GM21529 (cell line): ENCODE data around the gene KPNA4.
"Not testable (repeated sequence)": the region's sequence is repeated elsewhere in the genome, so short reads cannot be mapped to it uniquely, and the experiment has no call there.

Source experiments
- ATAC-seq: cut with Tn5 transposase; IDR thresholded peaks from one replicate; pipeline ENCODE4 v1.9.1; 2021; ENCODE audit not compliant: unreplicated experiment

The KPNA4 gene, protein sequence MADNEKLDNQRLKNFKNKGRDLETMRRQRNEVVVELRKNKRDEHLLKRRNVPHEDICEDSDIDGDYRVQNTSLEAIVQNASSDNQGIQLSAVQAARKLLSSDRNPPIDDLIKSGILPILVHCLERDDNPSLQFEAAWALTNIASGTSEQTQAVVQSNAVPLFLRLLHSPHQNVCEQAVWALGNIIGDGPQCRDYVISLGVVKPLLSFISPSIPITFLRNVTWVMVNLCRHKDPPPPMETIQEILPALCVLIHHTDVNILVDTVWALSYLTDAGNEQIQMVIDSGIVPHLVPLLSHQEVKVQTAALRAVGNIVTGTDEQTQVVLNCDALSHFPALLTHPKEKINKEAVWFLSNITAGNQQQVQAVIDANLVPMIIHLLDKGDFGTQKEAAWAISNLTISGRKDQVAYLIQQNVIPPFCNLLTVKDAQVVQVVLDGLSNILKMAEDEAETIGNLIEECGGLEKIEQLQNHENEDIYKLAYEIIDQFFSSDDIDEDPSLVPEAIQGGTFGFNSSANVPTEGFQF

DNA sequence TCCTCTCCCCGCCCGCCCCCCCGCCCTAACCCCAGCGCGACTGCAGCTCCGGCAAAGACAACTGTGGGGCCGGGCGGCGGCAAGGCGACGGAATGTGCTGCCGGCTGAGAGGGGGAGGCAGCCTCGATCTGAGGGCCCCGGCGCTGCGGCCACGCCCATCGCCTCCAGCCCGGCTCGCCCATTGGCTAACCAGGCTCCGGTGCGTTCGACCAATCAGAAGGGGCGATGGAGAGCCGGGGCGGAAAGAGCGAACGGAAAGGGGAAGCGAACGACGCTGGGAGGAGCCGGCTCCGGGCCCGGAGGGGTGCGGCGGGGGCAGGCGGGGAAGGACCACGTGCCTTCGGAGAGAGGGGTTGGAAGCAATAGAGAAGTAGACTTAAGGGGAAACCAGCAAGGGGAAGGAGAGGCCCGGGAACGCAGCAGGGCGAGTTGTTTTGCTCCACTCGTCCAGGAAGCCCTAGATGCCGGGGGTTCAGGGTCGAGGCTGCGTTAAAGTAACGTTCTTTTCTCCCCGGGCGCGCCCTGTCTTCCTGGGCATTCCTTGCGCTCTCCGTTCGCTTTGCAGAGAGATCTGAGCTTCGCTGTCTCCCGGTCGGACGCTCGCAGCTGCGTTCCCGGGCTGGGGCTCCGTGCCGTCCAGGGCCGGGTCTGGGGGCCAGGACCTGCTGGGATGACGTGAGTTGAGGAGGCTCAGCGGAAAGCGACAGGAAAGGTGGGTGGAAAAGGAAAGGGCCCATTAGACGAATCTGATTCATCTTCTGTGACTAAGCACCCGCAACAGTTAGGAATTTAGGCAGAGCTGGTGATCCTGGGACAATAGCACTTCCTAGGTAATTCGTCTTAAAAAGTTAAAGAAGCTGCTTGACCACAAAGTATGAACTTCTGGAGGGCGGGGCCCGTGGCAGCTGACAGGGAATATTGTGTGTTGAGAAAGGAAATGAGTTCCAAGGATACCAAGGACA, at the start of gene KPNA4:
TSS of gene KPNA4 (minus strand) at position 130 of the 962 bp plus-strand sequence. CDS start 289 bp downstream, outside the sequence.
- ATAC-seq = peak; percentile 89

DNA sequence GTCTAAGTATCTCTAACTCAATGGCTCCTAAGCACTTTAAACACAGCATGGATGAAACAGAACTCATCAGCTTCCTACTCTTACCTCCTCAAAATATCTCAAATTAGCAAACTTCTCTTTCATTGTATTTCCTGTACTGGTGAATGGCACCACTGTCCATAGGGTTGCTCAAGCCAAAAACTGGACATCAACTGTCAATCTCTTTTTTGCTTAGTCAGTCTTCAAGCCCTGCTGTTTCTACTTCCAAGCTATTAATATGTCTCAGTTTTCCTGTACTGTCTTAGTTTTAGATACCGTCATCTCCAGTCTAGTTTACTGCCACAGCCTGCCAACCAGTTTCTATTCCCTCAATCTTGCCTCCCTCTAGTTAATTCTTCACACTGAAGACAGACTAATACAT, 48.3 kb upstream of the KPNA4 start:
- ATAC-seq = no peak

DNA sequence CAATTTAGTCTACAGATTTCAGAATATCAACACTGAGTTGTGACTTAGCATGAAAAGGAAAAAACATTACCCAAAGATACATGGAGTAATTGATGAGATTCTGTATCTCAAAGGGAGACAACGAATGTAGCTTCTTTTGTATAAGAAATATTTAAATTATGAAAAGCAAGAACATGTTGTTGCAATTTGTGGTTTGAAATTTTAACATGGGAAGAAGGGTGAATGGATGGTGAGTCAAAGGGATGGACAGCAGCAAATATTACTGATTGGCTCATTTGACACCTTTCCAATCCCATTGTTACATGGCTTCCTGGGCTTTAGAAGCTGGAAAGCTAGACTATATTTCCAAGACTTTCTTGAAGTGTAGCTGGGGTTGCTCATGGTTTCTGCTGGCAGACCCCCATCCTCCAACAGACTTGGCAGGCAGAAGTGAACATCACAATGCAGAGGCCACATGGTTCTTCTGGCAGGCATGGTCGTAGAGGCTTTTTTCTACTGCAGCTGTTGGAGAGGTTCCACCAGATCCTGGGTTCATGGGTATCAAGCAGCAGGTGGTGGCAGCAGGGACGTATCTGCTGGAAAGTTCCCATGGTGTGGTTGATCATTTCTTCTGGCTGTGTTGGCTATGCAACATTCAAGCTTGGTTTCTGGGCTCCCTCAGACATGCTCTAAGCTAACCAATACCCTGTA, 47.2 kb upstream of the KPNA4 start:
- ATAC-seq = no peak

DNA sequence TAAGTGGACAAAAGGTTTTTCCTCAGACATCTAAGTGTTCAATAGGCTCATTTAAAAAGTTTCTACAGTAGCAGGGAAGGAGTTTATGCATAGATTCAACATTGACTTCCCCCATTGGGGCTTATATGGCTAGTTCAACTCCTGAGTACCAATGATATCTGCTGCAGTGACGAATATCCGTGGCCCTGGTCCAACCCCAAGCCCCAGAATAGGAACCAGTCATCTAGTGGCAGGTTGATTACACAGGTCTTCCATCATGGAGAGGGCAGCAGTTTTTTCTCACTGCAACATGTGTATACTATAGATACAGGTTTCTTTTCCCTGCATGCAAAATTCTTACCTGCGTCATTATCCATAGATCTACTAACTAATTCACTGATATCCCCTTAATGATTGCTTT, 45.8 kb upstream of the KPNA4 start:
- no peak for ATAC-seq

DNA sequence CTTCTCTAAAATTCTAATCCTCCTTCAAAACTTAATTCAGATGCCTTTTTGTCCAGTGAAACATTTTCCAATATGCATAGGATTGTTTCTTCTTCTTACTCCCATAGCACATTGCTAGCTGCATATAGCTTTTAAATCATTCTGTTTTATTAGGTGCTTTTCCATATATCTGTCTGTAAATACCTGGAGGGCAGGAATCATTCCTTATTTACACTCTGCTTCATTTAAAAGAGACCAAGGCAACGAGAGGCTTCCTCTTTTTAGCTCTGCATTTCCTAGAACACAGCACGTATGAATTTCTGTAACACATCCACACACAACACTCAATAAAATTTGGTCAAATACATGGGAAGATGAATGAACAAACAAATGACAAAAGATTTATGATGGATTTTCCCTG, 43.5 kb upstream of the KPNA4 start:
- no peak for ATAC-seq

DNA sequence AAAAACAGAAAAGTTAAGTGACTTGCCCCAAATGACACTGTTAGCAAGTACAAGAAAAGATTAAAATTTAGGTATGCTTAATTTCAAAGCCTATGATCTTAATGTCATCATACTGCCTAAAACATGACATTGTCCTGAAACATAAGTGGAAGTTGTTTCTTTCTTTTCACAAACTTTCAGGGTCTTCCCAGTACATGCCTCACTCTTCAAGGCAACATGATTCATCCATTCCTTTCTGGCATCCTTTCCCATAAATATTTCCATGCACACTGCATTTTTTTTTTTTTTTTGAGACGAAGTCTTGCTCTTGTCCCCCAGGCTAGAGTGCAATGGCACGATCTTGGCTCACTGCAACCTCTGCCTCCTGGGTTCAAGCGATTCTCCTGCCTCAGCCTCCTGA, 42.5 kb upstream of the KPNA4 start:
- no peak for ATAC-seq

DNA sequence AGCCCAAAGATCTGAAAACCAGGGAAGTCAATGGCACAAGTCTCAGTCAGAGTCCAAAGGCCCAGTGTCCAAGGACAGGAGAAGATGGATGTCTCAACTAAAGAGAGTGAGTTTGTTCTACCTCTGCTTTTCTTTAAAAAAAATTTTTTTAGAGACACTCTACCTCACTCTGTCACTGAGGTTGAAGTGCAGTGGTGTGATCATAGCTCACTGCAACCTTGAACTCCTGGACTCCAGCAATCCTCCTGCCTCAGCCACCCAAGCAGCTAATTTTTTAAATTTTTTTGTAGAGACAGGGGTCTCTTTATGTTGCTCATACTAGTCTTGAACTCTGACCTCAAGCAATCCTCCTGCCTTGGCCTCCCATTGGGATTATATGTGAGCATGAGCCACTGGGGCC, 39.9 kb upstream of the KPNA4 start:
- ATAC-seq = no peak

DNA sequence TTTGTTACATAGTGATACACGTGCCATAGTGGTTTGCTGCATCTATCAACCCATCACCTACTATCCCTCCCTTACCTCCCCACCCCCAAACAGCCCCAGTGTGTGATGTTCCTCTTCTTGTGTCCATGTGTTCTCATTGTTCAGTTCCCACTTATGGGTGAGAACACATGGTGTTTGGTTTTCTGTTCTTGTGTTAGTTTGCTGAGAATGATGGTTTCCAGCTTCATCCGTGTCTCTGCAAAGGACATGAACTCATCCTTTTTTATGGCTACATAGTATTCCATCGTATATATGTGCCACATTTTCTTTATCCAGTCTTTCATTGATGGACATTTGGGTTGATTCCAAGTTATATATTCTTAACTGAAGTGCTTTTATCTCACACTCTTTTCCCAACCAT, 38.5 kb upstream of the KPNA4 start:
- not testable (repeated sequence) for ATAC-seq

DNA sequence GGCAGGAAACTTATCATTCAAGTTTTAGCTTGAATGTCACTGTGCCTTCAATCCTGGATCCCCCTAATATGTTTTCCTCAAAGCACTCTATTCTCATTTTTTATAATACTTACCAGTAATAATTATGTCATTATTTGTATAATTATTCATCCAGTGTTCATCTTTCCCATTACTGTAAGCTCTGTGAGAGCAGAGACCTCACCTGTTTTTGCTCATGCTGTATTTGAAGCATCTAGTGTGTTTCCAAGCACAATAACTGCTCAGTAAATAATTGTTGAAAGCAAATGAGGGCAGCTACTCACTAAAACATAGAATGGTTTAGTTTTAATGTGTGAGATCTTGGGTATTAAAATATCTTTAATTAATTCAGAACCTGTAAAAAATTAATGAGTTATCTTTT, 36.9 kb upstream of the KPNA4 start:
- no peak for ATAC-seq

DNA sequence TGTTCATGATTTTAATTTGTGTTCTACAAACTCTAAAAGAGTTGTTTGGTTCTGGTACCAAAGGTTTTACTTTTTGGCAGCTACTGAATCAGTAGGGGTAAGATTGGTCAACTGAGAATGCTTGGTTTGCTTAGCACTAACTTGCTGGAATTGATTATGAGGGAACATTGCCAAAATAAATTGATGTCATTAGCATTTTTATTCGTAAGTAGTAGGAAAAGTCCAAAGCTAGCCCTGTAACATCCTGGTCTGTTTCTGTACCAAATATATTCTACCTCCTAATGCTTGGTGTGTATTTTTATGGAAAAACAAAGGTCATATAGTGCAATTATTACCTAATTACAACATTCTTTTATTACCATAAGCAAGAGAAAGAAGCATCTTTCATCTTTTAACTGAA, 35.9 kb upstream of the KPNA4 start:
- no peak for ATAC-seq

DNA sequence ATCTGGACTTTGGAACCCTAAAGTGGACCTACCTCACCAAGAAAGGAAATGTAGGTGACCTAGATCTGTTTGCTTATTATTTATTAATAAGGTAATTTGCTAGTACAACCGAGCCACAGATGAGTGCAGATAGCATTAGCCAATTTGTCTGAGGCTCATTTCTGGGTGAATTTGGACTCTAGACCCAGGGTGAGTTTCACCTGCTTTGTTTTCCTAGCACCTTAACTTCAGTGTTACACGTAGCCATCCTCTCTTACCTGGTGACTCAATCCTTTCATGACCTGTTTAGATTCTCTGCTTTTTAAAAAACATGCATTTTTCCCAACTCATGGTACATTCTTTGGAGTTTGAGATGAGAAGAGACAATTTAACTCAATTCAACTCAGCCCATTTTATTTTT, 33.5 kb upstream of the KPNA4 start:
- ATAC-seq = no peak

DNA sequence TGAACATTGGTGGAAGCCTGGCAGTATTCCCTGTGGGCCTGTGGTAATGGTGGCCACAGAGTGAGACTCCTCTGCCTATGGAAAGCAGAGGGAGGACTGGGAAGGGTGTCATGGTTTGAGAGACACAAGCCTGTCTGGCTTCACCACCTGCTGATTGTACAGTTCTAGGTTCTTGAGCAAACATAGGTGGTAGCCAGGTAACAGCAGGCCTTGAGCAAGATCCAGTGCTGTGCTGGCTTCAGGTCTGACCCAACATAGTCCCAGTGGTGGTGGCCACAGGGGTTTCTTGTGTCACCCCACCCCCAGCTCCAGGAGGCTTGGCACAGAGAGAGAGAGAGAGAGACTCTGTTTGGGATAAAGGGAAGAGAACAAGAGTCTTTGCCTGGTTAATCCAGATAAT, 22.7 kb upstream of the KPNA4 start:
- no peak for ATAC-seq

DNA sequence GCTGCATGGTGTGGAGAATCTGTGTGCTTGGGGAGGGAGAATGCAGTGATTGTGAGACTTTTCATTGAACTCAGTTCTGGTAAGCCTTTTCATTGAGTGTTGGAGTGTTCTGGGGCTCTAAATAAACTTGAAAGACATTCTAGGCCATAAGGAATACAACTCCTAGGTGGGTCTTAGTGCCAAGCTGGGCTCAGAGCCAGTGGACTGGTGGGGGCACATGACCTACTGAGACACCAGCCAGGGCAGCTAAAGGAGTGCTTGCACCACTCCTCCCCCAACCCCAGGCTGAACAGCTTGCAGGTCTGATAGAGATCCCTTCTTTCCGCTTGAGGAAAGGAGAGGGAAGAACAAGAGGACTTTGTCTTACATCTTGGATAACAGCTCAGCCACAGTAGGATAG, 21.7 kb upstream of the KPNA4 start:
- no peak for ATAC-seq

DNA sequence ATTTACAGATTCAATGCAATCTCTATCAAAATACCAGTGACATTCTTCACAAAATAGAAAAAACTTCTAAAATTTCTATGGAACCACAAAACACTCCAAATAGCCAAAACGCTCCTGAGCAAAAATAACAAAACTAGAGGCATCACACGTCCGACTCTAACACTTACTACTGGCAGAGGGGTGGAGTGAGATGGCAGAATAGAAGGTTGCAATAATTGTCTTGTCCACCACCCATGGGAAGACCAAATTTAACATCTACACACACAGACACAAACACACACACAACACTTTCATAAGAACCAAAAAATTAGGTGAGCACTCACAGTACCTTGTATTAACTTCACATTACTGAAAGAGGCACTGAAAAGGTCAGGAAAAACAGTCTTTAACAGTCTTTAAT, 21.3 kb upstream of the KPNA4 start:
- no peak for ATAC-seq

DNA sequence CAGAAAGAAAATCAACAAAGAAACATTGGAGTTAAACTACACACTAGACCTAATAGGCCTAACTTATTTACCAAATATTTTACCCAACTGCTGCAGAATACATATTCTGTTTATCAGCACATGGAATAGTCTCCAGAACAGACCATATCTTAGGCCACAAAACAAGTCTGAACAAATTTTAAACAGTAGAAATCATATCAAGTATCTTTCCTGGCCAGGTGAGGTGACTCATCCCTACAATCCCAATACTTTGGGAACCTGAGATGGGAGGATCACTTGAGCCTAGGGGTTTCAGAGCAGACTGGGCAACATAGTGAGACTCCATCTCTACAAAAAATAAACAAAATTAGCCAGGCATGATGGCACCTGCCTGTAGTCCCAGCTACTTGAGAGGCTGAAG, 18.1 kb upstream of the KPNA4 start:
- ATAC-seq = no peak

DNA sequence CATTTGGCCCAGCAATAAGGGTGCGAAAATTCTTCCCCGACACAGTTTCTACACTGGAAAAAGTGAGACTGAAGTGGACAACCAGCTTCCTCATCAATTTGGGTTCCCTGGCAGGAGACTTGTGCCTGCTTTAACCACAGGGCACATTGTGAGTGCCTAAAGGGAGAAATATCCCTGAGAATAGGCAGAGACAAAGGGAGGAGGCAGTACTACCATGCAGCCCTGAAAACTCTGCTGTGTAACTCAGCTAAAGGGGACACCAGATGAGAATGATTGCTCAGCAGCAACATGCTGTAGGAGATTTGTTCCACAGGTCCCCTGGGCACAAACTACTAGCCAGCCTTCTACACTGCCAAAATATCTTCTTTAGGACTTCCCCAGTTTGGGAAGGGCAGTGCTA, 15.6 kb upstream of the KPNA4 start:
- ATAC-seq = no peak

DNA sequence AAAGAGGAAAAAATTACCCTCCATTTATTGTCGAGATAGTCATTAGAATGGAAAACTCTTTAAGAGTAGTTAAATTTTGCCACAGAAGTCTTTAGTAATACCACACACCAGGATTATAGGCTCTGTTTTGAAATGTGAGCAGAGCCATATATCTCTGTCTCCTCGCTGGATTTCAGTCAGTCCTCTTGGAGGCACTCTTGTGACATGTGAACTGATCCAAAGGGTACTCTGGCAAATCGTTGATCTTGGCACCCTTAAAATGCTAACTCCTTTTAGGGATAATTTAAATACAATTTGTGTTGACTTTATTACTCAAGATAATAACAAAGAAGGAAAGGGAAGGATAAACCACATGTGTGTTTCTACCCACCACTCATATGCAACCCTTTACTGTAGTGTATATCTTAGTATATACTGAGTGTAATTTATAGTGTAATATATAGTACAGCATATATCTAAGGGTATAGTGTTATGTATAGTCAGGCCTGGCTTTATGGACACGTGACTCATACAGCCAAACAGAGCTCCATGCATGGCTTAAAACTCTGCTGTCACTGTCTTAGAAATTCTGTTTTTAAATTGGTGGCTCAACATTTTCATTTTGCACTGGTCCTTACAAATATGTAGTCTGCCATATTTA, 12.3 kb upstream of the KPNA4 start:
- no peak for ATAC-seq

DNA sequence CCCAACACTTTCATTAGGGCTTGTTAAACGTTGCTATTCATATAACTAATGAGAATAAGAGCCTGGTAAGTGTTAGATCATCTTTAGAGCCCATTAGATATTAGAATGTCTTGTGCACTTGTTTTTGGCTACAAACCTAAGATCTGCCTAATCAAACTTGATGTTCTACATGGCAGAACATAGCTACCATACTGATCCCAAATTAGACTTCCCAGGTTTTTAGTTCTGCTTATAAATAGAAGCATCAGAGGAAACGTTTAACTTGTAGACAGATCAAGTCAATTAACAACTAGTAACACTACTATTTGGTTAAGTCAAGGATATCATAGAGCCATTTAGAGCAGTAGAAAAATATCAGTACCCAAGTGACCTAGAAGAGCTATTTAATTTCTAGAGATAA, 11.7 kb upstream of the KPNA4 start:
- ATAC-seq = no peak

DNA sequence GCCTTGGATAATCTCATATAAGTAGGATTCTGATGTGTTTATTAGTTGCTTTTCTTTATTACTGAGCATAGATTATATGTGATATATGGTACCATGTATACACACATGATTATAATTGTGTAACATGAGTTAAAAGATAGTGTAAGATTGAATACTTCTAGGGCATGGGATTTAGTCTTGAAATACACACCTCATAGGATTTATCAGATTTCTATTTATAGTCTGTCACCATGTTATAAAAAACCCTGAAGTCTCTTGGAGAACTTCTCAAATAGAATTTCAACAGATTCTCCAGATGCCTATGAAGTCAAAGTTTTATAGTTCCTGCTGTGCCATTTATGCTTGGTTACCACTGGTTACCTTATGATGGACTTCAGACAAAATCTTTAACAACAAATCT, 11.2 kb upstream of the KPNA4 start:
- ATAC-seq = no peak

DNA sequence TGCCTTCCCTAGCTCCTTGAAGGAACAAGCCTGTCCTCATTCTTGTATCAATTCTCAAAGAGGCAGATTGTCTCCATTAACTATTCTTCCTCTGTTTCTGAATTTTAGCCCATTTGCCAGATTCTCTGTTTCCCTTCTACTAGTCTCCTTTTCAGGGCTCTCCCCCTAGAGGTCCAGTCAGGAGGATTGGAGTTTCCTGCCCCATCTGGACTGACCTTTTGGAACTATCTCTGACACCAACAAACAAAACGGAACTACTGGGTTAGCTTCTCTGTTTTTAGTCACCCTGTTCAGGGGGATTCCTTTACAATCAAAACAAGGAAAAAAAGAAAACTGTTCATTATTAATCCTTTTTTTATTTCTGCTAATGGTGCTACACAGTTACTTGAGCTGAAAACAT, 10.2 kb upstream of the KPNA4 start:
- ATAC-seq = no peak

DNA sequence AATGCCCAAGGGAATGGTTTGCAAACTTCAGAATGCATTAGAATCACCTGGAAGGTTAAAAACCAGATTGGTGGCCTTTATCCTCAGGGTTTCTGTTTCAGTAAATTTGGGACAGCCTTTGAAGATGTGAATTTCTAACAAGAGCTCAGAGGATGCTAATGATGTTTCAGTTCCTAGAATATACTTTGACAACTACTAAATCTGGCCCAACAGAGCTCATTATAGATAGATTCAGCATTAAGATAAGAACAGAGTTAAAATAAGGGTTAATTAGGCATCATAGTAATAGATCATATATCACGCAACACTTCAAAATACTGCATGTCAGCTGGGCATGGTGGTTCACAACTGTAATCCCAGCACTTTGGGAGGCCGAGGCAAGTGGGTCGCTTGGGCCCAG, 9.3 kb upstream of the KPNA4 start:
- no peak for ATAC-seq
